HG03066 (cell line): Measurements from ENCODE around the gene UNC93A.
"Not testable (repeated sequence)": the region's sequence is repeated elsewhere in the genome, so short reads cannot be mapped to it uniquely, and the experiment has no call there.

Experiments
- ATAC-seq: cut with Tn5 transposase; IDR thresholded peaks from one replicate; pipeline ENCODE4 v1.9.1; 2021; ENCODE audit warnings: low read depth; ENCODE audit not compliant: unreplicated experiment

Gene UNC93A

GRCh38 chr6:167290786-167291622 lies at the start of gene UNC93A:
TSS of gene UNC93A (plus strand) at chr6:167291315. CDS start at chr6:167291490, 175 bp downstream.
- ATAC-seq: no peak

GRCh38 chr6:167241321-167242134 lies 49.6 kb upstream of the UNC93A start:
- ATAC-seq: not testable (repeated sequence)

- ATAC-seq: not testable (repeated sequence)
Measured at GRCh38 chr6:167242135-167242506, 49.0 kb upstream of the UNC93A start.

GRCh38 chr6:167242511-167243051 lies 48.5 kb upstream of the UNC93A start:
- not testable (repeated sequence) for ATAC-seq

- ATAC-seq: no peak
Measured at GRCh38 chr6:167244064-167244960, 46.8 kb upstream of the UNC93A start.

- ATAC-seq: no peak
Measured at GRCh38 chr6:167244991-167245390, 46.1 kb upstream of the UNC93A start.

- ATAC-seq: no peak
Measured at GRCh38 chr6:167245591-167245990, 45.5 kb upstream of the UNC93A start.

GRCh38 chr6:167247814-167248595 lies 43.1 kb upstream of the UNC93A start:
- no peak for ATAC-seq

- not testable (repeated sequence) for ATAC-seq
Measured at GRCh38 chr6:167248878-167249455, 42.1 kb upstream of the UNC93A start.

GRCh38 chr6:167252271-167252670 lies 38.8 kb upstream of the UNC93A start:
- no peak for ATAC-seq

GRCh38 chr6:167255918-167256553 lies 35.1 kb upstream of the UNC93A start:
- no peak for ATAC-seq

GRCh38 chr6:167258646-167259045 lies 32.5 kb upstream of the UNC93A start:
- no peak for ATAC-seq

GRCh38 chr6:167266057-167266829 lies 24.9 kb upstream of the UNC93A start:
- ATAC-seq: not testable (repeated sequence)

- ATAC-seq: no peak
Measured at GRCh38 chr6:167266830-167267555, 24.1 kb upstream of the UNC93A start.

- not testable (repeated sequence) for ATAC-seq
Measured at GRCh38 chr6:167267556-167267898, 23.6 kb upstream of the UNC93A start.

- no peak for ATAC-seq
Measured at GRCh38 chr6:167267921-167268401, 23.2 kb upstream of the UNC93A start.

- ATAC-seq: no peak
Measured at GRCh38 chr6:167268683-167269280, 22.3 kb upstream of the UNC93A start.
